Activated naive CD4-positive, alpha-beta T cell treated with anti-CD3 and anti-CD28 coated beads, Interleukin-2, amount 50 U/mL, for 24 hours (primary cell): ENCODE results near the gene SPATA46.

Source experiments
- H3K27ac Mint-ChIP-seq: one replicate; pipeline ENCODE4 v1.8.0; 2021; ENCODE audit warnings: mild to moderate bottlenecking, mixed read lengths
- H3K27me3 Mint-ChIP-seq: one replicate; pipeline ENCODE4 v1.8.0; 2021; ENCODE audit warnings: mixed read lengths
- H3K36me3 Mint-ChIP-seq: one replicate; pipeline ENCODE4 v1.8.0; 2021; ENCODE audit warnings: mixed read lengths
- H3K4me1 Mint-ChIP-seq: one replicate; pipeline ENCODE4 v1.8.0; 2021; ENCODE audit warnings: mixed read lengths
- H3K4me3 Mint-ChIP-seq: one replicate; pipeline ENCODE4 v1.8.0; 2021; ENCODE audit warnings: mild to moderate bottlenecking, mixed read lengths
- H3K9me3 Mint-ChIP-seq: one replicate; pipeline ENCODE4 v1.8.0; 2021; ENCODE audit warnings: mixed read lengths

SPATA46 gene

DNA sequence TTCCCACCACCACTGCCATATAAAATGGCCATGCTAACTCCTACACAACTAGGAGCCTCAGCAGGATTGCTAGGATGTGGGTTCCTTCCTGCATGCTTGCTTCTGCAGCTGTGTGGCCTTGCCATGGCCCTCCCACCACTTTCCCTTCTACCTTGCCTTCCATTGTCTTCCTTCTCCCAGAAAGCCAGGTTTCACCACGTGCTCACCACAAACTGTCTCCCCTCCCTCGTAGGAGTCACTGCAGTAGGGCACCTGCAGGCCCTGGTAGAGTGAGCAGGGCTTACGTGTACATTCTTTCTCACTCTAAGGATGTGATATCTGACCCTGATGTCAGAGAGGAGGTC is 8.6 kb upstream of the SPATA46 start:
- H3K9me3 Mint-ChIP-seq: no peaks in the 10 kb centered on the region
- H3K4me1 Mint-ChIP-seq: peaks cover 6% of the 10 kb centered on the region
- peaks cover 3% of the 10 kb centered on the region for H3K27me3 Mint-ChIP-seq
- H3K4me3 Mint-ChIP-seq: no peak overlapping the region
- no peaks in the 10 kb centered on the region for H3K36me3 Mint-ChIP-seq
- H3K27ac Mint-ChIP-seq: no peak overlapping the region

DNA sequence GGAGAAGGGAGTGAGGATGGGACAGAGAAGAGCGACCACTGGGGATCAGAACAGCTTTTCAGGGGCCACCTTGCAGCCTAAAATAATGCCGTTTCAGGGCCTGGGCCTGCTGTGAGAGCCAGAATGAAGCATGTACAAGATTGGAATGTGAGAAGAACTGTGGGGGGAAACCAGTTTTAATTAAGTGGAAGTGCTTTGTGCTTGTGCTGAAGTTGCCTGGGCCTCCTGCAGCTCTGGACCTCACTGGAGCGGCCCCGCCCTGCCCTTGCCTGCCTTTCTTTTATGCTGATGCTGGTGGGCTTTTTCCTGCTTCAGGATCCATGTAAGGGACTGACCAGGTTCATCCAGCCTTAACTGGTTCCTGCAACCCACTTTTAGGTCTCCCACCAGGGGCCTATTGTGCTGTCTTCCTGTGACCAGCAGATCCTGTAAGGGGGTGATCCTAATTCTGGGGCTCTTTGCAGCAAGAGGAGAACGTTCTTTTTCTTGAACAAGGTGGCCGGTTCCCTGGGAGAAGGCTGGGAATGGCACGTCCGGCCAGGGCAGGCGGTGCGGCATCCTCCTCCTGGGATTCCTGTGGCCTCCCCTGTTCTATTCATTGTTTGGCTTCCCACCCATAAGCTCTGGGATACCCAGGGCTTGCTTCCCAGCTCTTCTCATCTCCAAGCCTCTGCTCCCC is 8.1 kb upstream of the SPATA46 start:
- H3K4me1 Mint-ChIP-seq: peaks cover 6% of the 10 kb centered on the region
- no peak overlapping the region for H3K4me3 Mint-ChIP-seq
- no peaks in the 10 kb centered on the region for H3K36me3 Mint-ChIP-seq
- H3K27me3 Mint-ChIP-seq: peaks cover 3% of the 10 kb centered on the region
- H3K9me3 Mint-ChIP-seq: no peaks in the 10 kb centered on the region
- H3K27ac Mint-ChIP-seq: no peak overlapping the region

DNA sequence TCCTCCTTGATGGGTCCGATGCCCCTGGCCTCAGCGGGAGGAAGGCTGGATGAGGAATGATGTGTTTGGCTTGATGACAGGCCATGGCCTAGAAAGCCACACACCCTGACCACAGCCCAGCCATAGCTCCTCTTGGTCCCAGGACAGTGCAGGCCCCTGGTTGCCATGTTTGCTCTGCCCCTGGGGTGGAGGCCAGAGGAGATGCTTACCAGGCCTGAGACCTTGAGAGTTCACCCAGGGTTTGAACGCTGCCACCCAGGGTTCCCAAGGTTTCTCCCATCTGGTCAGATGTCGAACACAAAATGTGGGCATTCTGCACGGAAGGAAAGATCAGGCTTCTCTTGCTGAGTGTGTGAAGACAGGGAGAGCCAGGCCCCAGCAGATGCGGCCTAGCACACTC is 7.5 kb upstream of the SPATA46 start:
- Mint-ChIP-seq H3K4me1 (peaks cover 2% of the 10 kb centered on the region), H3K27ac (no peak overlapping the region), H3K36me3 (no peaks in the 10 kb centered on the region), H3K4me3 (no peak overlapping the region), H3K27me3 (no peaks in the 10 kb centered on the region), H3K9me3 (no peaks in the 10 kb centered on the region)

DNA sequence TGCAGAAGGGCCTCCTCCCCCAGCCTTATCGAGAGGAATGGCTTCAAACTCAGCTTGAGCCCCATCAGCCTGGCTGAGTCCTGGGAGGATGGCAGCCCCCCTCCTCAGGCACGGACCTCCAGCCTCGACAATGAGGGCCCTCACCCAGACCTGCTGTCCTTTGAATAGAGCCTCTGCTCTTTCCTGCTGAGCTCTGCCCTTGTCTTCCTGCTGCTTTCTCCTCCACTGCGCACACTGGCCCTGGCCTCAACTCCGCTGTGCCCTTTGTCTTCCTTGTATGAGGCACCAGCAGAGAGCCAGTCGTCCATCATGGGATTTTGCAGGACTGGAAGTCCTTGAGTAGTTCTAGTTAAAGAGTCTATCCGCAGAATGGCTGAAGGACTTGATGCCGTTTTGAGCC is 6.9 kb upstream of the SPATA46 start:
- Mint-ChIP-seq H3K4me3 (no peak overlapping the region), H3K27me3 (no peaks in the 10 kb centered on the region), H3K9me3 (no peaks in the 10 kb centered on the region), H3K27ac (no peak overlapping the region), H3K4me1 (no peaks in the 10 kb centered on the region), H3K36me3 (no peaks in the 10 kb centered on the region)

DNA sequence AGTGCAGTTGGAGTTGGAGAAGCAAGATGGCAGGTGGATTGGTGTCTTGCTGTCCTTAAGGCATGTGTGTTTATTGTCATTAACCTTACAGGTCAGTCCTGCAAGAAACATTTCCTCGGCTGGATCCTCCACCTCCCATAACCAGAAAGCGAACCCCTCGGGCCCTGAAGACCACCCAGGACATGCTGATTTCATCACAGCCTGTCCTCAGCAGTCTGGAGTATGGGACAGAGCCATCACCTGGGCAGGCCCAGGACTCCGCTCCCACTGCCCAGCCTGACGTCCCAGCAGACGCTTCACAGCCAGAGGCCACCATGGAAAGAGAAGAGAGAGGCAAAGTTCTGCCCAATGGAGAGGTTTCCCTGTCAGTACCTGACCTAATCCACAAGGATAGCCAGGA is 6.4 kb upstream of the SPATA46 start:
- no peak overlapping the region for H3K4me3 Mint-ChIP-seq
- no peaks in the 10 kb centered on the region for H3K27me3 Mint-ChIP-seq
- H3K36me3 Mint-ChIP-seq: no peaks in the 10 kb centered on the region
- no peaks in the 10 kb centered on the region for H3K9me3 Mint-ChIP-seq
- no peak overlapping the region for H3K27ac Mint-ChIP-seq
- no peaks in the 10 kb centered on the region for H3K4me1 Mint-ChIP-seq

DNA sequence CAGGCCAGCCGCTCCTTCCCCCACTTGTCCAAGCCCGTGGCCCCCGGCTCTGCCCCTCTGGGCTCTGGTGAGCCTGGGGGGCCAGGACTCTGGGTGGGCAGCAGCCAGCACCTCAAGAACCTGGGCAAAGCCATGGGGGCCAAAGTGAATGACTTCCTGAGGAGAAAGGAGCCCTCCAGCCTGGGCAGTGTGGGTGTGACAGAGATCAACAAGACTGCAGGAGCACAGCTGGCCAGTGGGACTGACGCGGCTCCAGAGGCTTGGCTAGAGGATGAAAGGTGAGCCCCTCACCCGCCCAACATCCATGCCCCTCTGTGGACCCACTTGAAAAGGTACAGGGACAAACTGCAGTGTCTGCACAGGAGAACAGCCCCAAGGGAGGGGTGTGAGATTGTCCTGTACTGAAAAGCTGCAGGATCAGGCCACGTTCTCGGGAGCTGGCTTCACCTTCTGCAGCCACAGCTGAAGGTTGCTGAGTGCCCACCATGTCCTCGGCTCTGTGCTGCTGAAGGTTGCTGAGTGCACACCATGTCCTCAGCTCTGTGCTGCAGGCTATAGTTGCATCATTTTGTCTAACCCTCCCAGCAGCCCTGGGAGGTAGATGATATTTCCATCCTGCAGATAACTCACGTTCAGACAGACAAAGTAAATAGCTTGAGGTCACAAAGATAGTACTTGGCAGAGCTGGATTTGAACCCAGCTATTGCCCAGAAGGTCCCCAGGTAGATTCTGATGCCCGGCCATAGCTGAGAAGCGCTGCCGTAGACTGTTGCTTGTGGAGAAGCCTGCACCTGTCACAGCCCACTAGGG is 5.5 kb upstream of the SPATA46 start:
- Mint-ChIP-seq H3K4me3 (no peak overlapping the region), H3K36me3 (no peaks in the 10 kb centered on the region), H3K27me3 (no peaks in the 10 kb centered on the region), H3K4me1 (no peaks in the 10 kb centered on the region), H3K9me3 (no peaks in the 10 kb centered on the region), H3K27ac (no peak overlapping the region)

DNA sequence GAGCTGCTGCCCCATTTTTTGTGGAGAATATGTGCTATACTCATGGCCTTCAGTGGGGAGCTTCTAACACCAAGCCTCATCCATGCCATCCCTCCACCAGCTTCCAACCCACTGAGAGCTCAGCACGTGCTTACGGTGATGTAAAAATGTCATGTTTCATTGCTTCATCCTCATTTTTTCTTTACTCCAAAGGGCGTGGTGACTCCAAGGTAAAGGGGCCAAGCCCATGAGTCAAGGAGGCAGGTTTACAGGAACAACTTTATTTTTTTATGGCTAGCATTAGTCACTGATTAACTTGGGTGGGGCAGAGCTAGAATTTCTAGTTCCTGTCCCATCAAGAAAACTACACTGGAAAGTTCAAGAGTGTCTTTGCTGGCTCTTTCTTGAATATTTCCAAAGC is 4.7 kb upstream of the SPATA46 start, which contains the start of gene C1orf226:
Gene C1orf226 (plus strand): TSS at position 346 of the 400 bp plus-strand sequence. CDS start 174 bp downstream, outside the sequence.
- Mint-ChIP-seq H3K9me3 (no peaks in the 10 kb centered on the region), H3K4me1 (no peaks in the 10 kb centered on the region), H3K27me3 (no peaks in the 10 kb centered on the region), H3K36me3 (no peaks in the 10 kb centered on the region), H3K27ac (no peak within 1 kb of the TSS), H3K4me3 (no peak within 1 kb of the TSS)

DNA sequence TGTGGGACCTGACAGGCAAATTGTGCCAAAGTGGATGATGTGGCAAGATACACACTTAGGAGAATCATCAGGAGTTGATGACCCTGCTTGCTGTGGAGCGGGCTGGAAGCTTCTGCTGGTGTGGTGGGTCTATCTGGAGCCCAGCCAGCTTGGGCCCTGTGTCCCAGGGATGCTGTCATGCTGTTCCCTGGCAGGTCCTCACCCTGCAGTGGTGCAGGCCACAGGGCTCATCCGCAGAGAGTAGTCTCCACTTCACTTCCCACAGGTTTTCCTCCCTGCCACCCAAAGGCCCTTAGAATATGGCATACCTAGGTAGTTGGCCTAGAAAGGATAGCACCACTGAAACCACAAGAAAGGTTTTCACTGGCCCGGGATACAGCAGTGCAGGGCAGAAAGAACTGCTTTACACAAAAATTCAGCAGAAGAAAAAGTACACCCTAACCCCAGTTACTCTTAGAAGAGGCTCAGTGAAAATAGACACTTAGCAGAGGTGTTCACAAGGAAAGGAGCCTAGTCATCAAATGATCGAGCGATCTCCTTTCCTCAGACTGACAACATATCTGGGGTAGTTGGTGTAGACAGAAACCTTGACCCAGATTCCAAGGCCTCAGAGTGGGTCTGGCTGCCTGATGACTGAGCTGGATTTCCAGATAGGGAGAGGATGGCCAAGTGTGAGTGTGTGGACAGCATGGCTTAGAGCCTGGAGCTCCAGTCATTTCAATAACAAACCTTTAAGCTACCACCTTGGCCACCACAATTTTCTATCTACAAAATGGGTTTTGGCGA is 3.6 kb upstream of the SPATA46 start:
- no peaks in the 10 kb centered on the region for H3K27me3 Mint-ChIP-seq
- no peaks in the 10 kb centered on the region for H3K9me3 Mint-ChIP-seq
- no peaks in the 10 kb centered on the region for H3K36me3 Mint-ChIP-seq
- no peak overlapping the region for H3K27ac Mint-ChIP-seq
- no peak overlapping the region for H3K4me3 Mint-ChIP-seq
- no peaks in the 10 kb centered on the region for H3K4me1 Mint-ChIP-seq

DNA sequence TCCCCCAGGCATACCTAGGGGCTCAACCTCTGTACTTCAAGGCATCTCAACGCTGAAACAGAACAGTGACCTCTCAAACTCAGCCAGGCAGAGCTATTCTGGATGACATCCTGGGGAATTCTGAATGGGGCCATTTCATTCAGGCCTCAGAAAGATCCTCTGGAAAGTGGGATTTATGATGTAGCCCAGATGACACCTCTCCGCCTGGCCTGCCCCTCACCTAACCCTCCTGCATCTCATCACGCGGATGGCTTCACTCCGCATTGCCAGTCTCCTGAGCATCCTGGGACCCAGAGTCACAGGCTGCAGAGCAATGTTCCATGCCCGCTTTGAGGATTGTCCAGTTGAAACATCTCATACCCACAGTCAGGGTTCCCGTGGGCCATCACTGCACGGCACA is 1.2 kb downstream of the SPATA46 start:
- H3K4me1 Mint-ChIP-seq: no peaks in the 10 kb centered on the region
- H3K9me3 Mint-ChIP-seq: no peaks in the 10 kb centered on the region
- H3K27me3 Mint-ChIP-seq: peaks cover 2% of the 10 kb centered on the region
- no peaks in the 10 kb centered on the region for H3K36me3 Mint-ChIP-seq
- H3K27ac Mint-ChIP-seq: no peak overlapping the region
- H3K4me3 Mint-ChIP-seq: no peak overlapping the region

DNA sequence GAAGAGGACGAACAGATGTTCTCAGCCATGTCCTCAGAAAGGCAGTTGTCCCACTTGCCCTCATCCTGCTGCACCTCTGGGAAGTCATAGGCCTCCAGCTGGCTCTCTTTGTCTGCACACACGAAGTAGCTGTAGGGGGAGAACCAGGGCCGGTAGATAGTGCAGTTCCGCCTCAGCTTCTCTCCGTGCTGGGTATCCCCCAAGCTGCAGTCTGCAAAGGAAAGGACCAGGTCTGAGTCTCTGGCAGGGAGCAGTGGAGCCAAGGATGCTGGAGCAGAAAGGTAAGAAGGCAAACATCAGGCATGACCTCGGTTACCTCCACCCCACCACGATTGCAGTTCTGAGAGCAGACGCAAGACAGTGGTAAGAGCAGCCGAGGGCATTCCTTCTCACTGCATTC is 2.2 kb downstream of the SPATA46 start:
- H3K4me3 Mint-ChIP-seq: no peak overlapping the region
- H3K4me1 Mint-ChIP-seq: no peaks in the 10 kb centered on the region
- H3K36me3 Mint-ChIP-seq: no peaks in the 10 kb centered on the region
- H3K27me3 Mint-ChIP-seq: peaks cover 2% of the 10 kb centered on the region
- no peak overlapping the region for H3K27ac Mint-ChIP-seq
- H3K9me3 Mint-ChIP-seq: no peaks in the 10 kb centered on the region

DNA sequence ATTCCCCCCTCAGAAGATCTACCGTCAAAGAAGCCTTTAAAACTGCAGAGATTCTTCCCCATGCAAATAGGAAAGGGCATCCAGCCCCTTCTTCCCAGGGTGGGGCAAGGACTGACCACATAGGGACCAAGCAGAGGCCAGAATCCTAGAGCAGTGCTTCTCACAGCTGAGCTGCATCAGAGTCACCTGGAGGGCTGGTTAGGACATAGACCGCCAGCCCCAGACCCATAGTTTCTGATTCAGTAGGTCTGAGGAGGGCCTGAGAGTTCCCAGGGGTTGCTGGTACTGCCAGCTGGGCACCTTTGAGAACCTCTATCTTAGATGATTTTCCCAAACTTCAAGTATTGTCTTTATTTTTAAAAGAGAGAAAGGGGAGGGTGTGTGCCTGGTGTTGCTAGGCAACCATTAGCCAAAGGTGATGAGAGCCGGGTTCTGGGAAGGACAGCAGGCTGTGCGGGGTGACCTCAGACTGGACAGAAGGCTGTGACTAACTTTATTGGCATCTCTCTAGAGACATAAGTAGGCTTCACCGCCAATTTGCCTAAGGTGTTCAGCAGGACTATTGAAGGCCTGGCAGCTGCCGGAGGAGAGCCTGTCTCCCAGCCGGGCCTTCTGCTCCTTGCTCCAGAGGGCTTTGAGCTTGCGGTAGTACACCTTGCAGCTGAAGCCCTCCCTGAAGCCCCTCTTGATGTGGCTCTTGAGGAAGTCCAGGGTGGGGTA is 3.0 kb downstream of the SPATA46 start:
- peaks cover 2% of the 10 kb centered on the region for H3K27me3 Mint-ChIP-seq
- H3K36me3 Mint-ChIP-seq: no peaks in the 10 kb centered on the region
- no peaks in the 10 kb centered on the region for H3K4me1 Mint-ChIP-seq
- H3K4me3 Mint-ChIP-seq: no peak overlapping the region
- H3K9me3 Mint-ChIP-seq: no peaks in the 10 kb centered on the region
- no peak overlapping the region for H3K27ac Mint-ChIP-seq

DNA sequence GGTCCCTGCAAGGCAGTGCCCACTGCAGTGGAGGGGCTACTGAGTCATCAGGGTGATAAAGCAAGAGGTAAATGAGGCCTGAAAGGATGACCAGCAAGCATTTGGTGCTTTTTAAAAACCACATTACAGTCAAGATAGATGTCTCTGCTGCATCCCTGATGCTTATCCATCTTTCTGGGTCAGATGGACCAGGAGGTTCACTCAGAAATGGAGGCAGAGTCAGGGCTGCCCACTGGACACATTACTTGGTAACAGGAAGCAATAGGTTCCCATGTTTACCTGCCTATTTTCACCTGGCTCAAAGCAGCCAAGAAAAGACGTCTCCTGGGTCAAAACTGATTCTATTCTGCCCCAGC is 3.6 kb downstream of the SPATA46 start:
- H3K4me3 Mint-ChIP-seq: no peak overlapping the region
- no peaks in the 10 kb centered on the region for H3K4me1 Mint-ChIP-seq
- H3K36me3 Mint-ChIP-seq: no peaks in the 10 kb centered on the region
- no peaks in the 10 kb centered on the region for H3K9me3 Mint-ChIP-seq
- peaks cover 2% of the 10 kb centered on the region for H3K27me3 Mint-ChIP-seq
- H3K27ac Mint-ChIP-seq: no peak overlapping the region

DNA sequence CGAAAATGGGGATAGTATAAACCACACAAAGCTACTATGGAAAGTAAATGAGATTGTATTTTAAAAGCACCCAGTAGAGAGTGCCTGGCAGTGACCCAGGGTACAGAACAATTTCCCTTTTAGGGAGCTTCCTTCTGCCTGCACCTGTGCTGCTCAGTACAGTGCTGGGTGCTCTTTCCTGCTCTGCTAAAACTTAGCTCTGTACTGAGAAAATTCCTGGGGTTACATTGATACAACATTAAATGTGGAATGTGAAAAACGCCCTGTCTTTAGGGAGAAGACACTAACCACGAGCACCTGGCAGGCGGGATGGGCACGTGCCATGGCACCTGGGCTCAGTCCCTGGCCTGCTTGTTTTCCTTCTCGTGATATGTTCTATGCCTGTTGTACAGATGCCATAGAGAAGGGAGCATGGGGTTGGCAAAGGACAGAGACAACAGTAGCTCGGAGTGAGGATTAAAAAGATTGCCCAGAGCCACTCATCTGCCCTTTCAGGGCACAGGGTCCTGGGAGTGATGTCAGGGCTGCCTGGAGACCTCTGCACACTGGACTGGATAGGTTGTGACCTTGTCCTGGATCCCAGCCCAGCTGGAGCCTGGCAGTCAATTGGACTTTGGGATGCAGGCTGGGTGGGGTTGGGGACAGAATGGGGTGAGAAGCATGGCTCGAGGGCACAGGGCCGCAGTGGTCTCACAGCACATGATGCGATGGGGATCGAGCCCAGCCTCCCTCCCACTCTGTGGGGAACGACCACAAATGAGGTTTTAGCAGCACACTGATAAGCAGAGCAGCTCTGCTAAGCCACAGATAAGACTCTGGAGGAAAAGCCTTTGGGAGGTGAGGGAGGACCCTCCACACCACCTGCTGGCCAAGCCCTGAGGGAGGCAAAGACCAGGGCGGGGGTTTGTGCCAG is 4.2 kb downstream of the SPATA46 start:
- Mint-ChIP-seq H3K4me1 (no peaks in the 10 kb centered on the region), H3K27ac (no peak overlapping the region), H3K9me3 (no peaks in the 10 kb centered on the region), H3K36me3 (no peaks in the 10 kb centered on the region), H3K27me3 (peaks cover 2% of the 10 kb centered on the region), H3K4me3 (no peak overlapping the region)

DNA sequence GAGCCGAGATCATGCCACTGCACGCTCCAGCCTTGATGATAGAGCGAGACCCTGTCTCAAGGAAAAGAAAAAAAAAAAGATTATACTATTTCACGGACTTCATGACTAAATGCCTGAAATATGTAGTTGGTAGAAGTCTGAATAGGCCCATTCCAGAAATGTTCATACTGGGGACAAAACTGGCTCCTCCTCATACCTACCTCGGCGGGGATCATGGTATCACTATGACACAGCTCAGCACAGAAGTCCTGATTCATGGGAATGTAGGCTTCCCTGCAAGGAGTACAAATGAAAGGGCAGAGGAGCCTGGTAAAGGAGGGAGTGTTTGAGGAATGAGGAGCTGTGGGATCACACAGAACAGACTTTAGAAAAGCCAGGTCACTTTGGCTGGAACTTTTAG is 5.0 kb downstream of the SPATA46 start:
- Mint-ChIP-seq H3K4me3 (no peak overlapping the region), H3K27ac (no peak overlapping the region), H3K36me3 (no peaks in the 10 kb centered on the region), H3K4me1 (no peaks in the 10 kb centered on the region), H3K9me3 (no peaks in the 10 kb centered on the region), H3K27me3 (peaks cover 2% of the 10 kb centered on the region)

DNA sequence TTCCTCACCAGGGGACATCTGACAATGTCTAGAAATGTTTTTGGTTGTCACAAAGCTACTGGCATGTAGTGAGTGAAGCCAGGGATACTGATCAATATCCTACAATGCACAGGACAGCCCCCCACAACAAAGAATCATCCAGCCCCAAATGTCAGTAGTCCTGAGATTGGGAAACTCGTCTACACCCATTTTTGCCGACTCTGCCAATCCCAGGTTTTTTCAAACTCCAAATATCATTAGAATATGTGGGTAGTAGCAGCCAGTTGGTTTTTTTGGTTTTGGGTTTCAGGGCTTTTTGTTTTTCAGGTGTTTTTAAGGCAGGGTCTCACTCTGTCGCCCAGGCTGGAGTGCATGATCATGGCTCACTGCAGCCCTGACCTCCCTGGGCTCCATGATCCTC is 5.9 kb downstream of the SPATA46 start:
- Mint-ChIP-seq H3K27ac (no peak overlapping the region), H3K4me1 (no peaks in the 10 kb centered on the region), H3K4me3 (no peak overlapping the region), H3K27me3 (peaks cover 2% of the 10 kb centered on the region), H3K36me3 (no peaks in the 10 kb centered on the region), H3K9me3 (no peaks in the 10 kb centered on the region)
